ENCODE results near the gene ATP8B4. TPM values are rescaled to one million over a fixed set of nuclear protein-coding genes. Genes with fewer than 3 reads are reported as not detected.

The ATP8B4 gene
- total RNA-seq, 1 donor from 2014 or later, result not detected

GRCh38 chr15:50112488-50113186, 6.4 kb downstream of the ATP8B4 start:
- H3K27ac Mint-ChIP-seq (ENCODE audit: unreplicated experiment), result no peak overlapping the region
- no peak for TF ChIP-seq CTCF (conservative IDR thresholded peaks at IDR 0.05)
- no peak for DNase-seq (ENCODE audit: low read depth, low spot score)
- no peak overlapping the region for H3K4me3 Mint-ChIP-seq
- no peaks in the 10 kb centered on the region for H3K36me3 Mint-ChIP-seq (ENCODE audit: low read depth)
- no peaks in the 10 kb centered on the region for H3K27me3 Mint-ChIP-seq (ENCODE audit: low read depth)
- H3K4me1 Mint-ChIP-seq, result no peaks in the 10 kb centered on the region
- no peaks in the 10 kb centered on the region for H3K9me3 Mint-ChIP-seq

DNA sequence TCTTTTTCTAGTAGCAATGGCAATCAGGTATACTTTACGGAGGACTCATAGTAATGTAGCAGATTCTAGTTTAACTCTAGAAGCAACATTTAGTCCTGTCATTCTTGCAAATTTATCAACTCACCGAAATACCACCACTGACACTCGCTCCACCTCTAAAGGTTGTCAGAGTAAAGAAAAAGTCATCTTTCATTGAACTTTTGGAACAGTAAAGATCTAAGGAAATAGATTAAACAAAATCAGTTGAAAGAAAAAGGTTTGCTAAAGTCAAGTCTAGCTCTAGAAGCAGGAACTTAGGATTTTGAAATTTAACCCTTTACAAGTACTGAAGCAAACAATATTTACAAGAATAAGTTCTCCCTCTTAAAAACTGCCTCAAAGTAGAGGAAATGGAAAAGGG, 8.7 kb downstream of the ATP8B4 start:
- Mint-ChIP-seq H3K9me3 (no peaks in the 10 kb centered on the region), H3K27me3 (ENCODE audit: low read depth) (no peaks in the 10 kb centered on the region), H3K36me3 (ENCODE audit: low read depth) (no peaks in the 10 kb centered on the region), H3K27ac (ENCODE audit: unreplicated experiment) (no peak overlapping the region), H3K4me3 (no peak overlapping the region), H3K4me1 (no peaks in the 10 kb centered on the region)
- DNase-seq (ENCODE audit: low read depth, low spot score), result no peak
- TF ChIP-seq CTCF (conservative IDR thresholded peaks at IDR 0.05), result no peak

DNA sequence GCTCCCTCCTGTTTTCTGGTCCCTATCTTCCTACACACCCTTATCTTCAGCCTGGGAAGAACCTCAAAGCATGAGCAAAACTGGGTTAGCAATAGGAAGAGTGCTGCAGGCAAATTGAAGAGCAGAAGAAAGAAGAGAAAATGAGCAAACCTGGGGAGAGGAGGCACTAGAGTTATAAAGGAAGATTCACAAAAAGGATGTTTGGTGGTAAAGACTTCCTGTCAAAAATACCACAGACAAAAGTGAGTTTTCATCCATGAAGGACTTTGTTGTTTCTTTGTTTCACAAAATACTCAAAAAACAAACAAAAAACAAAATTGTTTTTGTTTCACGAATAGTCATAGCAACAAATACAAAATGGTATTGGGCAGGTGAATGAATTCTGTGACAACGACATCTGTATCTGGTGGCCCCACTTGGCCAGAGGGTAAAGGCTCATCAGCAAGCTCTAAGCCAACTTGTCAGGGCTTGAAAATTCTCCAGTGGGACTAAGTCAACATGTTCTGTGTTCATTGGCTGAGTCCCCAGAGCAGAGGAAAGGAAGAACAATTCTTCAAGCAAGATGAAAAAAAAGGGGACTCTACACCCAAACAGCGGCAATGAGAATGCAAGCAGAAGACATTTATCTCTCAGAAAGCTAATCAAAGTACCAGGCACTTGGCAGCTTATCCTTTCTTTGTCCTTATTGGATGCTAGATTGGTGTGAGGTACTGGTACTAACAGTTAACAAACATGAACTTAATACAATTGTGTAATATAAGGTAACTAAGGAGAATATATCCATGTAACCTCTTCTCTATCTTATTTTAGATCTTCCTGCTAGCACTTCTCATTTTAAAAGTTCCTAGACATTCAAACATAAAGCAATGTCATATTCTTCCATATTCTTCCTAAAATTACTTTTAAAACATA, 9.7 kb downstream of the ATP8B4 start:
- Mint-ChIP-seq H3K4me3 (no peak overlapping the region), H3K36me3 (ENCODE audit: low read depth) (no peaks in the 10 kb centered on the region), H3K4me1 (no peaks in the 10 kb centered on the region), H3K27me3 (ENCODE audit: low read depth) (no peaks in the 10 kb centered on the region), H3K9me3 (no peaks in the 10 kb centered on the region), H3K27ac (ENCODE audit: unreplicated experiment) (no peak overlapping the region)
- no peak for DNase-seq (ENCODE audit: low read depth, low spot score)
- TF ChIP-seq CTCF (conservative IDR thresholded peaks at IDR 0.05), result no peak

GRCh38 chr15:50108461-50108860, 10.6 kb downstream of the ATP8B4 start:
- H3K4me3 Mint-ChIP-seq, result no peak overlapping the region
- no peaks in the 10 kb centered on the region for H3K4me1 Mint-ChIP-seq
- H3K36me3 Mint-ChIP-seq (ENCODE audit: low read depth), result no peaks in the 10 kb centered on the region
- no peak for DNase-seq (ENCODE audit: low read depth, low spot score)
- no peak overlapping the region for H3K27ac Mint-ChIP-seq (ENCODE audit: unreplicated experiment)
- peaks cover under 1% of the 10 kb centered on the region for H3K9me3 Mint-ChIP-seq
- no peaks in the 10 kb centered on the region for H3K27me3 Mint-ChIP-seq (ENCODE audit: low read depth)
- TF ChIP-seq CTCF (conservative IDR thresholded peaks at IDR 0.05), result no peak

- Mint-ChIP-seq H3K9me3 (peaks cover 4% of the 10 kb centered on the region), H3K4me3 (no peak overlapping the region), H3K4me1 (no peaks in the 10 kb centered on the region), H3K36me3 (ENCODE audit: low read depth) (no peaks in the 10 kb centered on the region), H3K27ac (ENCODE audit: unreplicated experiment) (no peak overlapping the region), H3K27me3 (ENCODE audit: low read depth) (no peaks in the 10 kb centered on the region)
- DNase-seq (ENCODE audit: low read depth, low spot score), result no peak
- TF ChIP-seq CTCF (conservative IDR thresholded peaks at IDR 0.05), result no peak
These were observed 11.2 kb downstream of the ATP8B4 start for GRCh38 chr15:50107591-50108408.

Data from neural crest cell (in vitro differentiated cells).